ENCODE results near the gene CALHM5.
A peak's percentile ranks its signal among the peaks of the same experiment; 100 is the strongest.

The CALHM5 gene

DNA sequence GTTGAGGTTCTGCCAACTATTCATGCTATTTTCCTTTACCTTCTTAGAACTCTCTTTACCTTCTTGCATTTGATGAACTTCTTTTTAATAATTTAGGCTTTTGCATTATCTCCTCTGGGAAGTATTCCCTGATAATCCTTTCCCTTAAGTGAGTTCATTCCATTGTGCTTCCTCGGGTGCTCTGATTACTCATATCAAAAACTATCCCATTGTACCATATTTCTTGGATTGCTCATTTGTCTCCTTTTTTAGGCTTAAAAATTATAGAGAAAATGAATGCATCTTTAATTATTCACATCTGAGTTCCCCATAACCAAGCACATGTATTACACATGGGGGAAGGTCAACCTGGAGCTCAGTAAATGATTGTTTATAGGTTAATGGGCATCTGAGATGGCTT, 44.6 kb downstream of the CALHM5 start:
- DNase-seq, result no peak

- DNase-seq, result no peak
These were observed 45.5 kb downstream of the CALHM5 start for GRCh38 chr6:116556814-116557415.

- DNase-seq, result no peak
These were observed 46.5 kb downstream of the CALHM5 start for GRCh38 chr6:116557893-116558292.

DNA sequence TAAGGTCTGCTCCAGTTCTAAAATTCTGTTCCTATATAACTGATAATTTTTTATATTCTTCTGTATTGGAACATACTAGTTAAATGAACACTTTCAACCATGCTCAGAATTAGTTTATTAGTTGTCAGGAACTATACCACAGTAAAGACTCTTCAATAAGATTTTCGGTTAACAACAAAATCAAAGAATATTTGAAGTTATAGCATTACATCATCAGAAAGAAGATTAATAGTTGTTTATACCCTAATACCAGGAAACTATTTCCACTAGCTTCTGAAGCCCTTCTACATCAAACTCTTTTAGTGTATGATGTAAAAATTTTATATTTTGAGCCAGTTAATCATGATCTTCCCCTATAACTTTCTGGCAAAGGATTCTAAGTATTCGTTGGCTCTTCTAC, 48.7 kb downstream of the CALHM5 start:
- no peak for DNase-seq

DNA sequence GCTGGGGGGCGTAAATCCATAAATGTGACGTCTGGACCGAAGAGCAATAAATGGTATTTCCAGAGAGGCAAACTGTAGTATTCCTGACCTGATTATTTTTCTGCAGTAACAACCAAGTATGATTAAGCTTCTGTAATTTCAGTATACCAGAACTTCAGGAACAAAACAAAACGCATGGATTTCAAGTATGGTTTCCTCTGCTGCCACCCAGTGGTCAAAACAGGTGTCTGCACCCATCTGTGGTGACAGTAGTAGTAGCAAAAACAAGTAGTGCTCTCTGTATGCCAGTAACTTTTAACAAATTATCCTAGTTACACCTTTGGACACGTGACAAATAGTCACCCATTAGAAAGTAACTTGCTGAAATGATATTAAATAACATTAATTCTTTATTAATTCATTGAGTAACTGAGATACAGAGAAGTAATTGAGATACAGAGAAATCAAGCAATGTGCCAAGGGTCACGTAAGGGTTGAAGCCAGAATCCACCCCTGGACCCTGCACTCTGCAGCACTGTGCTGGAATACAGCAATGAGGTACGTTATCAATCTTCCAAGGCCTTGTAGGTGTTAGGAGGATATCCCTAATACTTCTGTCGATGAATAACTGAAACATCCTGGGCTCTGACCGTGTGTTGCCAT, 50.1 kb downstream of the CALHM5 start:
- peak; percentile 1 for DNase-seq

GRCh38 chr6:116562019-116562403, 50.6 kb downstream of the CALHM5 start:
- no peak for DNase-seq

- no peak for DNase-seq
These were observed 51.2 kb downstream of the CALHM5 start for GRCh38 chr6:116562614-116563013.

- no peak for DNase-seq
These were observed 52.4 kb downstream of the CALHM5 start for GRCh38 chr6:116563830-116564229.

GRCh38 chr6:116564311-116564710, 52.9 kb downstream of the CALHM5 start:
- DNase-seq, result no peak

GRCh38 chr6:116564921-116565872, 53.8 kb downstream of the CALHM5 start:
- DNase-seq, result no peak

DNA sequence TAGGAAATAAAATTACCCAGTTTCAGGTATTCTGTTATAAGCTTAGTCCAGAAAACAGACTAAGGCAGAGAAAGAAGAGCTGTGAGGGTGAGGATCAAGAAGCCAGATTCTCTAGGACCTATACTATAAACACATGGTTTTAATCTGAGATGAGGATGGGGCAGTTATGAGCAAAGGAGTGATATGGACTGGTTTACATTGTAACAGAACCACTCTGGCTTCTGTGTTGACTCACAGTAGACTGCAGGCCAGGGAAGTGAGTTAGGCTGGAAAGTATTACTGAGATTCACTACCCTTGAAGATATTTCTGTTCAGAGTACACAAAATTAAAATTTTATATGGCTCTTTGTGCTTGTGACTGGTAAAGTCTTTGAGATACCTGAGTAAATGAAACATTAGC, 56.7 kb downstream of the CALHM5 start:
- no peak for DNase-seq

DNA sequence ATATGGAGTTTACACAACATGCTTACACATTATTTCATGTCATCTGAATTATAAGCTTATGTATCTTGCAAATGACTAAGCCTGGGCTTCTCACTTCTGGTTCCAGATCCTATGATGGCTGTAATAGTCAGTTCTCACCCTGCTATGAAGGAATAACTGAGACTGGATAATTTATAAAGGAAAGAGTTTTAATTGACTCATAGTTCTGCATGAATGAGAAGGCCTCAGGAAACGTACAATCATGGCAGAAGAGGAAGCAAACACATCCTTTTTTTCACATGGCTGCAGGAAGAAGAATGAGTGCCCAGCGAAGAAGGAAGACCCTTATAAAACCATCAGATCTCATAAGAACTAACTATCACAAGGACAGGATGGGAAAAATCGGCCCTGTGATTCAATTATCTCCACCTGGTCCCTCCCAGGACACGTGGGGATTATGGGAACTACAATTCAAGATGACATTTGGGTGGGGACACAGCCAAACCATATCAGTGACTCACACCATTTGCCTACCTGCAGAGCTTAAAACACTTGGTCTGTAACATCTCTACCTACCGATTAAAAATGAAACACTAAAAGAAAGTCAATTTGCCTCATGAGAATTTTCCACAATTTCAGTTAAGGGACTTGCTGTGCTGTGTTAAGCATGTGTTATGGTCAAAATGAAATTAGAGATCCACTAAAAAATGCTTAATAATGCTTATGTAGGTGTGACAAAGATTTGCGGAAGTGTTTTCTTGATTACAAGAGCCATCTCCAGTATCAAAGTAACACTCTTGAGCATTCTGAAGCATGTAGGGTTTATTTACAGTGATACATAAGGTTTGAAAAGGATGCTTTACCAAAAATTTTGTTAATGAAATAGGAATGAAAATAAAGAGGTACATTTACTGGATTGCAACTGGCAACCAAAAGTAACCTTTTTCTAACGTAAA, 57.6 kb downstream of the CALHM5 start:
- DNase-seq, result no peak

- DNase-seq, result peak; percentile 93
These were observed 59.6 kb downstream of the CALHM5 start, which contains the start of gene RWDD1 for GRCh38 chr6:116570856-116571682. Gene RWDD1, plus strand, starts transcription at chr6:116571504. Its CDS starts 79 bp downstream, at chr6:116571583.

GRCh38 chr6:116571683-116572000, 60.2 kb downstream of the CALHM5 start:
- no peak for DNase-seq

- DNase-seq, result no peak
These were observed 60.7 kb downstream of the CALHM5 start for GRCh38 chr6:116572162-116572561.
